HG02943 (cell line): Measurements from ENCODE around the gene ZFP57.
"Not testable (repeated sequence)": the region's sequence is repeated elsewhere in the genome, so short reads cannot be mapped to it uniquely, and the experiment has no call there.

Source experiments
- ATAC-seq: cut with Tn5 transposase; IDR thresholded peaks from one replicate; pipeline ENCODE4 v1.9.1; 2021; ENCODE audit warnings: mild to moderate bottlenecking, low read depth, moderate library complexity; ENCODE audit not compliant: unreplicated experiment

ZFP57 gene

GRCh38 chr6:29696147-29697125 lies 15.5 kb upstream of the ZFP57 start:
- ATAC-seq, result no peak

GRCh38 chr6:29694637-29695036 lies 13.7 kb upstream of the ZFP57 start:
- no peak for ATAC-seq

- no peak for ATAC-seq
These were observed 4.9 kb upstream of the ZFP57 start for GRCh38 chr6:29685718-29686326.

GRCh38 chr6:29681811-29682210 lies 859 bp upstream of the ZFP57 start:
- ATAC-seq, result no peak

- ATAC-seq, result no peak
These were observed 536 bp downstream of the ZFP57 start for GRCh38 chr6:29680416-29680815.

- ATAC-seq, result no peak
These were observed 990 bp downstream of the ZFP57 start for GRCh38 chr6:29679962-29680361.

GRCh38 chr6:29678114-29678513 lies 2.8 kb downstream of the ZFP57 start:
- no peak for ATAC-seq

GRCh38 chr6:29676981-29677601 lies 3.9 kb downstream of the ZFP57 start:
- ATAC-seq, result no peak

- ATAC-seq, result no peak
These were observed 5.4 kb downstream of the ZFP57 start for GRCh38 chr6:29675561-29675960.

- no peak for ATAC-seq
These were observed 6.9 kb downstream of the ZFP57 start for GRCh38 chr6:29674008-29674407.

GRCh38 chr6:29673161-29673560 lies 7.8 kb downstream of the ZFP57 start:
- no peak for ATAC-seq

- ATAC-seq, result not testable (repeated sequence)
These were observed 8.8 kb downstream of the ZFP57 start for GRCh38 chr6:29672116-29672515.

- no peak for ATAC-seq
These were observed 9.9 kb downstream of the ZFP57 start for GRCh38 chr6:29671026-29671425.

- ATAC-seq, result no peak
These were observed 13.8 kb downstream of the ZFP57 start for GRCh38 chr6:29667158-29667557.

GRCh38 chr6:29666826-29667130 lies 14.2 kb downstream of the ZFP57 start:
- no peak for ATAC-seq

- ATAC-seq, result no peak
These were observed 14.8 kb downstream of the ZFP57 start for GRCh38 chr6:29665942-29666825.

GRCh38 chr6:29663300-29664042 lies 17.5 kb downstream of the ZFP57 start:
- no peak for ATAC-seq

GRCh38 chr6:29661502-29662141 lies 19.3 kb downstream of the ZFP57 start:
- ATAC-seq, result not testable (repeated sequence)

GRCh38 chr6:29661071-29661470 lies 19.9 kb downstream of the ZFP57 start:
- no peak for ATAC-seq
